Tibial nerve (tissue), 3 donors: ENCODE results near the gene SLC27A4.

Experiments
- CTCF ChIP-seq, 5 experiments: fragments of 200-600 bp in 3 of 5; fragments of 450-650 bp in 2 of 5; sonication (generic) in 3 of 5; IDR thresholded peaks; one replicate each; pipeline ENCODE4 v1.5.1; 2016 to 2019; ENCODE audit warnings: antibody characterized with exemption in 5 of 5, mild to moderate bottlenecking in 3 of 5, moderate library complexity in 2 of 5
- POLR2A ChIP-seq, 2 donors: fragments of 450-650 bp; IDR thresholded peaks; one replicate each; pipeline ENCODE4 v1.6.1; 2017; ENCODE audit warnings: antibody characterized with exemption in 2 of 2, mild to moderate bottlenecking in 2 of 2, moderate library complexity in 2 of 2

- TF ChIP-seq POLR2A (IDR thresholded peaks at IDR 0.05) (no peak), CTCF (IDR thresholded peaks at IDR 0.05) (no peak)
Observed at GRCh38 chr9:128397831-128398230, 57.5 kb downstream of the SLC27A4 start.
